Right lobe of liver (tissue), 5 donors: Measurements from ENCODE around the gene C6orf47. TPM values are rescaled to one million over a fixed set of nuclear protein-coding genes. Genes with fewer than 3 reads are reported as not detected.

ENCODE experiments used
- microRNA-seq, 2 donors: library from miRNA; unstranded; fragments of <30 nt; microRNA quantifications; one replicate each; pipeline ENCODE4, GENCODE V29; 2019 to 2020
- small RNA-seq, 2 experiments: library from RNA; depleted of rRNA; stranded (forward); fragments of <200 nt; gene quantifications; one replicate each; pipeline ENCODE3, GENCODE V24; 2016
- total RNA-seq, 6 experiments: library from RNA; depleted of rRNA in 2 of 6; stranded (reverse); fragments of >200 nt in 2 of 6; fragmentation: NEBNext Ultra II Directional in 3 of 6; extraction: Animal tissue kit (Norgen Biotek cat#: 25700) in 3 of 6; gene quantifications; one replicate each; pipeline versions ENCODE4 v1.1.0 to v1.2.4, GENCODE V29; 2016 to 2023
- donor health status: DM: no; HTN: no; CAD: no.
- donor health status: DM: no; HTN: no; CAD: no.
- donor health status: DM: no; HTN: yes; CAD: no.
- donor health status: DM: no; HTN: yes; CAD: no.

The C6orf47 gene
- total RNA-seq, 6 experiments from 2014 or later = 6.6 to 8.7 (median 7.6) TPM

Small RNA genes lying within 50 kb of the gene (microRNA-seq; reads per million reads assigned to microRNA genes)
- 0.64 to 1.4 reads per million in 2 donors for gene MIR4646
- 0 reads per million in 2 donors for gene MIR6832

Small RNA genes lying within 50 kb of the gene (small RNA-seq; reads per million reads assigned to genes)
- gene MIR4646 (0 reads per million in 2 experiments), gene MIR6832 (0 reads per million in 2 experiments), gene RF00019 (0 reads per million in 2 experiments), gene SNORA38 (4.7 to 13.7 reads per million in 2 experiments), gene UQCRHP1 (0 reads per million in 2 experiments)

Other genes with a start within 250 kb of the C6orf47 start
- gene MICB, start 162.6 kb downstream of the C6orf47 start, total RNA-seq = 1 to 10 TPM in 4 of 6 experiments, under 1 TPM in 2; 0.48 to 2.0 (median 1.2) TPM
- gene MCCD1, start 131.8 kb downstream of the C6orf47 start, total RNA-seq = not detected
- gene DDX39B, start 118.8 kb downstream of the C6orf47 start, total RNA-seq = 100 to 1,000 TPM in 3 of 6 experiments, 10 to 100 TPM in 3; 85.2 to 145 (median 102) TPM
- gene ATP6V1G2, start 114.2 kb downstream of the C6orf47 start, total RNA-seq = under 1 TPM in 3 of 6 experiments, not detected in 3; 0.29 to 0.43 (median 0.42) TPM
- gene NFKBIL1, start 113.2 kb downstream of the C6orf47 start, total RNA-seq = 10 to 100 TPM in 1 of 6 experiments, 1 to 10 TPM in 5; 7.5 to 10.2 (median 8.3) TPM
- under 1 TPM in 1 of 6 experiments, not detected in 5; 0.20 TPM for gene LTA, start 88.5 kb downstream of the C6orf47 start, total RNA-seq
- gene TNF, start 85.2 kb downstream of the C6orf47 start, total RNA-seq = 1 to 10 TPM in 1 of 6 experiments, under 1 TPM in 1, not detected in 4; 0.15 to 1.0 TPM
- 1 to 10 TPM in 2 of 6 experiments, under 1 TPM in 4; 0.28 to 2.2 (median 0.62) TPM for gene LTB, start 78.4 kb downstream of the C6orf47 start, total RNA-seq
- 10 to 100 TPM in 1 of 6 experiments, 1 to 10 TPM in 5; 1.5 to 21.5 (median 6.7) TPM for gene LST1, start 74.5 kb downstream of the C6orf47 start, total RNA-seq
- under 1 TPM in 3 of 6 experiments, not detected in 3; 0.20 to 0.55 (median 0.46) TPM for gene NCR3, start 67.8 kb downstream of the C6orf47 start, total RNA-seq
- 10 to 100 TPM in 4 of 6 experiments, 1 to 10 TPM in 2; 6.7 to 28.5 (median 13.0) TPM for gene AIF1, start 45.5 kb downstream of the C6orf47 start, total RNA-seq
- gene PRRC2A, start 40.1 kb downstream of the C6orf47 start, total RNA-seq = 10 to 100 TPM; 34.7 to 59.6 (median 39.4) TPM
- 100 to 1,000 TPM; 114 to 196 (median 142) TPM for gene BAG6, start 8.1 kb downstream of the C6orf47 start, total RNA-seq
- gene APOM, start 4.9 kb downstream of the C6orf47 start, total RNA-seq = 100 to 1,000 TPM; 100 to 182 (median 116) TPM
- gene GPANK1, start 4.2 kb upstream of the C6orf47 start, total RNA-seq = 10 to 100 TPM in 1 of 6 experiments, 1 to 10 TPM in 5; 6.4 to 10.0 (median 8.0) TPM
- 100 to 1,000 TPM in 2 of 6 experiments, 10 to 100 TPM in 4; 52.5 to 171 (median 64.5) TPM for gene CSNK2B, start 5.3 kb upstream of the C6orf47 start, total RNA-seq
- 1 to 10 TPM in 5 of 6 experiments, under 1 TPM in 1; 0.98 to 5.7 (median 2.6) TPM for gene LY6G5B, start 9.2 kb upstream of the C6orf47 start, total RNA-seq
- 1 to 10 TPM in 3 of 6 experiments, under 1 TPM in 3; 0.68 to 1.6 (median 1.2) TPM for gene LY6G5C, start 20.3 kb upstream of the C6orf47 start, total RNA-seq
- 10 to 100 TPM; 29.7 to 34.8 (median 31.2) TPM for gene ABHD16A, start 42.5 kb upstream of the C6orf47 start, total RNA-seq
- not detected for gene LY6G6F, start 46.1 kb upstream of the C6orf47 start, total RNA-seq
- not detected for gene LY6G6D, start 54.6 kb upstream of the C6orf47 start, total RNA-seq
- not detected for gene LY6G6C, start 61.0 kb upstream of the C6orf47 start, total RNA-seq
- gene MPIG6B, start 62.6 kb upstream of the C6orf47 start, total RNA-seq = under 1 TPM in 2 of 6 experiments, not detected in 4; 0.33 to 0.56 TPM
- gene DDAH2, start 68.5 kb upstream of the C6orf47 start, total RNA-seq = 10 to 100 TPM; 16.3 to 27.5 (median 19.1) TPM
- gene CLIC1, start 75.8 kb upstream of the C6orf47 start, total RNA-seq = 100 to 1,000 TPM in 1 of 6 experiments, 10 to 100 TPM in 5; 36.7 to 123 (median 62.0) TPM
- 1 to 10 TPM; 3.2 to 8.5 (median 4.3) TPM for gene MSH5, start 79.2 kb upstream of the C6orf47 start, total RNA-seq
- gene SAPCD1, start 101.9 kb upstream of the C6orf47 start, total RNA-seq = 1 to 10 TPM in 2 of 6 experiments, under 1 TPM in 3, not detected in 1; 0.62 to 1.6 (median 0.90) TPM
- gene VWA7, start 116.5 kb upstream of the C6orf47 start, total RNA-seq = 1 to 10 TPM; 1.2 to 5.2 (median 2.7) TPM
- gene VARS1, start 135.0 kb upstream of the C6orf47 start, total RNA-seq = 10 to 100 TPM; 31.0 to 58.1 (median 41.0) TPM
- 10 to 100 TPM; 11.0 to 26.1 (median 11.6) TPM for gene LSM2, start 146.2 kb upstream of the C6orf47 start, total RNA-seq
- gene HSPA1L, start 154.5 kb upstream of the C6orf47 start, total RNA-seq = 1 to 10 TPM in 1 of 6 experiments, under 1 TPM in 5; 0.37 to 1.2 (median 0.56) TPM
- 100 to 1,000 TPM in 2 of 6 experiments, 10 to 100 TPM in 4; 73.2 to 442 (median 80.2) TPM for gene HSPA1A, start 154.8 kb upstream of the C6orf47 start, total RNA-seq
- gene HSPA1B, start 167.0 kb upstream of the C6orf47 start, total RNA-seq = 100 to 1,000 TPM in 2 of 6 experiments, 10 to 100 TPM in 4; 41.5 to 144 (median 47.5) TPM
- gene NEU1, start 202.0 kb upstream of the C6orf47 start, total RNA-seq = 10 to 100 TPM; 20.3 to 44.8 (median 34.1) TPM
- under 1 TPM in 2 of 6 experiments, not detected in 4; 0.09 to 0.25 TPM for gene SLC44A4, start 218.2 kb upstream of the C6orf47 start, total RNA-seq
- 10 to 100 TPM; 10.7 to 20.1 (median 13.3) TPM for gene EHMT2, start 236.9 kb upstream of the C6orf47 start, total RNA-seq
- gene ZBTB12, start 241.3 kb upstream of the C6orf47 start, total RNA-seq = under 1 TPM in 5 of 6 experiments, not detected in 1; 0.25 to 0.82 (median 0.51) TPM